Tibial nerve (tissue), 4 donors: Measurements from ENCODE around the gene GSE1. TPM values are rescaled to one million over a fixed set of nuclear protein-coding genes. Genes with fewer than 3 reads are reported as not detected.

Experiments used
- DNase-seq, 2 donors: peaks; one replicate each; pipeline ENCODE4 v3.0.0-alpha.2; 2019; ENCODE audit warnings: low spot score in 2 of 2
- H3K27ac ChIP-seq, 4 donors: fragments of 200-600 bp; sonication (generic) in 3 of 4; one replicate each; pipeline ENCODE4 v1.5.1; 2017 to 2019; ENCODE audit warnings: mild to moderate bottlenecking in 1 of 4
- H3K27me3 ChIP-seq, 2 donors: fragments of 200-600 bp; sonication (generic) in 1 of 2; one replicate each; pipeline versions ENCODE4 v1.5.1 to v1.6.0; 2017 to 2019
- H3K36me3 ChIP-seq, 3 donors: fragments of 200-600 bp; sonication (generic); one replicate each; pipeline ENCODE4 v1.5.1; 2018 to 2019
- H3K4me1 ChIP-seq, 4 donors: fragments of 200-600 bp; sonication (generic) in 3 of 4; one replicate each; pipeline ENCODE4 v1.5.1; 2017 to 2019
- H3K4me3 ChIP-seq, 4 donors: fragments of 200-600 bp; sonication (generic) in 3 of 4; one replicate each; pipeline ENCODE4 v1.5.1; 2017 to 2019; ENCODE audit warnings: mild to moderate bottlenecking in 1 of 4, moderate library complexity in 1 of 4
- H3K9me3 ChIP-seq, 4 donors: fragments of 200-600 bp; sonication (generic) in 3 of 4; one replicate each; pipeline ENCODE4 v1.5.1; 2017 to 2019
- EP300 ChIP-seq, 2 donors: sonication (generic); formaldehyde crosslinking; IDR thresholded peaks; one replicate each; pipeline ENCODE4 v1.6.1; 2017; ENCODE audit warnings: antibody characterized with exemption in 2 of 2, mild to moderate bottlenecking in 1 of 2
- POLR2A ChIP-seq, 2 donors: fragments of 450-650 bp; IDR thresholded peaks; one replicate each; pipeline ENCODE4 v1.6.1; 2017; ENCODE audit warnings: antibody characterized with exemption in 2 of 2, mild to moderate bottlenecking in 2 of 2, moderate library complexity in 2 of 2
- WGBS, 2 donors: methylation state at CpG; one replicate each; pipeline ENCODE4 v1.1.5; 2018; 5-methylcytosine and 5-hydroxymethylcytosine counted together
- total RNA-seq, 4 donors: library from RNA; depleted of rRNA; stranded (reverse); fragments of >200 nt; gene quantifications; one replicate each; pipeline ENCODE4 v1.1.0, GENCODE V29; 2016
- TF ChIP-seq, protein P1 (sequence below), 5 experiments: fragments of 200-600 bp in 3 of 5; fragments of 450-650 bp in 2 of 5; sonication (generic) in 3 of 5; IDR thresholded peaks; one replicate each; pipeline ENCODE4 v1.5.1; 2016 to 2019; ENCODE audit warnings: antibody characterized with exemption in 5 of 5, mild to moderate bottlenecking in 3 of 5, moderate library complexity in 2 of 5

Gene GSE1
- total RNA-seq, 4 donors from 2014 or later: 65.1 to 147 (median 83.5) TPM

DNA sequence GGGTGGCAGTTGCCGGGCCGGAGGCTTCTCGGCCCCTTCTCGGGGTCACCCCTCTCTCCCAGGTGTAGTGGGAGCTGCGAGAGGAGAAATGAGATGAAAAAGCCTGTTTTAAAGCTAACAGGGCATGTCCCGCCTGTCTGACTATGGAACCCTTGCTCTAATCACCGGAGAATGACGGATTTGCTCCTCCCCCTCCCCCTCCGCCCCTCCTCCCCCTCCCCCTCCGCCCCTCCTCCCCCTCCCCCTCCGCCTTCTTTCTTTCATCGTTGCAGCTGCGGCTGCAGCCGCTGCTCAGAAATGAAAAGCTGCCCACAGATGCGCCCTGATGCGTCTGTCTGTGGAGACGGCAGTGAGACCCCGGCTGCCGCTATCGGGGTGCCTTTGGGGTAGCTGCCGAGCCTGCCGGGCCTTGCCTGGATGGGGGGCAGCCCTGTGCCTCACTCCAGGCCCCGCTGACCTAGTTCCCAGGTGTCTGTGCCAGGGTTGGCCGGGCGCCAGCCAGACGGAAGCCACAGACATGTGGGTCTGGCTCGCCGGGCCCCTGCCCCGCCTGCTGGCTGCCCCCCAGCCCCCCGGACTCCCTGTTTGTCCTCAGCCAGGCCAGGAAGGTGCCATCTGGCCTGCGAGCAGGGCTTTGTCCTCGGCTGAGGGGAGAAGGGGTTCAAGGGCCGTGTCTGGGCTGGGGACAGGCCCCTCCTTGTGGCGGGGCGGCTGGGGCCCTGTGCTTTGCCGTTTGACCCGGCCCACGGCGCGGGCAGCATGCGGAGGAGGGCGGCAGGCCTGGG, 37.9 kb downstream of the GSE1 start:
- Histone ChIP-seq H3K4me1 (peaks cover 0 to 40% (median 24%) of the 10 kb centered on the region in 4 donors), H3K4me3 (no peak overlapping the region), H3K36me3 (peaks cover 0 to 47% (median 2%) of the 10 kb centered on the region in 3 donors), H3K27ac (peak overlapping the region in 3 of 4 donors; percentile 42 to 75 (median 57)), H3K27me3 (no peaks in the 10 kb centered on the region), H3K9me3 (no peaks in the 10 kb centered on the region)
- 34 to 36% methylated on average over 29 to 34 of the region's 42 CpGs for WGBS, 2 donors
- TF ChIP-seq POLR2A (IDR thresholded peaks at IDR 0.05) (no peak), EP300 (IDR thresholded peaks at IDR 0.05) (no peak)
- TF ChIP-seq, protein P1, sequence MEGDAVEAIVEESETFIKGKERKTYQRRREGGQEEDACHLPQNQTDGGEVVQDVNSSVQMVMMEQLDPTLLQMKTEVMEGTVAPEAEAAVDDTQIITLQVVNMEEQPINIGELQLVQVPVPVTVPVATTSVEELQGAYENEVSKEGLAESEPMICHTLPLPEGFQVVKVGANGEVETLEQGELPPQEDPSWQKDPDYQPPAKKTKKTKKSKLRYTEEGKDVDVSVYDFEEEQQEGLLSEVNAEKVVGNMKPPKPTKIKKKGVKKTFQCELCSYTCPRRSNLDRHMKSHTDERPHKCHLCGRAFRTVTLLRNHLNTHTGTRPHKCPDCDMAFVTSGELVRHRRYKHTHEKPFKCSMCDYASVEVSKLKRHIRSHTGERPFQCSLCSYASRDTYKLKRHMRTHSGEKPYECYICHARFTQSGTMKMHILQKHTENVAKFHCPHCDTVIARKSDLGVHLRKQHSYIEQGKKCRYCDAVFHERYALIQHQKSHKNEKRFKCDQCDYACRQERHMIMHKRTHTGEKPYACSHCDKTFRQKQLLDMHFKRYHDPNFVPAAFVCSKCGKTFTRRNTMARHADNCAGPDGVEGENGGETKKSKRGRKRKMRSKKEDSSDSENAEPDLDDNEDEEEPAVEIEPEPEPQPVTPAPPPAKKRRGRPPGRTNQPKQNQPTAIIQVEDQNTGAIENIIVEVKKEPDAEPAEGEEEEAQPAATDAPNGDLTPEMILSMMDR (IDR thresholded peaks at IDR 0.05): no peak
- no peak for DNase-seq

DNA sequence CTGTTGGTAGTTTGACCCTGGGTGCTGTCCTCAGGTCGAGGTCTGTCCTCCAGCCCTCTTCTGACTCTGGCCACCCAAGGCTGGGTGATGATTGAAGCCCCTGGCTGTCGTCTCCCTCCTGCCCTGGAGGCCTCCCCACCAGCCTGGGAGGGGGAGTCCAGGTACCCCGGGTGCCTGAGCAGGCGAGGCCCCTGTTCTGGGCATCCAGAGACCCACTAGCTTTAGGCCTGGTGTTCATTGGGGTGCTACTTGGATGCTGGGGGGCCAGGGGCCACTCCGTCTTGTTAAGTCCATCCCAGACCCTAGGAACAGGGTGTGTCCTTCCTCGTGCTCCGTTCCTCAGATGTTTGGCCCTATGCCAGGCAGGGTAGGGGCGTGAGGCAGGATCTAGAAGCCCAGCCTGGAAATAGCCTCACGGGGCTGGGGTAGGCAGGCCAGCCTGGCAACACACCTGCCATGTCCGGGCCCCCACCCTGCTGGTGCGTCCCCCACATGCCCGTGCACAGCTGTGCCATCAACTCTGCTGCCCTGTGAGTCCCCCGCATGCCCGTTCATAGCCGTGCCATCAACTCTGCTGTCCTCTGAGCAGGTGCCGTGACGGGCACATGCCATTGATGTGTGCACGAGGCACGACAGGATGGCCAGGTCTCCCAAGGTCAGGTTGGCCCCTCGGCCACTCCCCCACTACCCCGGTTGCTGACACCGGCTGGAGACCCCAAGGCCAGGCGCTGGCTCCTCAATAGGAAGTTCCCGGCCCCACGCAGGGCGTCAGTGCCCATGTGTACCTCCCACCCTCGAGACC, 38.7 kb downstream of the GSE1 start:
- H3K4me3 ChIP-seq: no peak overlapping the region
- peak overlapping the region in 3 of 4 donors; percentile 42 to 88 (median 57) for H3K27ac ChIP-seq
- no peaks in the 10 kb centered on the region for H3K9me3 ChIP-seq
- peaks cover 0 to 55% (median 8%) of the 10 kb centered on the region in 3 donors for H3K36me3 ChIP-seq
- DNase-seq: no peak
- TF ChIP-seq EP300 (IDR thresholded peaks at IDR 0.05) (no peak), POLR2A (IDR thresholded peaks at IDR 0.05) (no peak)
- TF ChIP-seq, protein P1 (IDR thresholded peaks at IDR 0.05): no peak
- 27 to 63% methylated on average over 3 to 23 of the region's 27 CpGs for WGBS, 2 donors
- peaks cover 0 to 40% (median 24%) of the 10 kb centered on the region in 4 donors for H3K4me1 ChIP-seq
- H3K27me3 ChIP-seq: no peaks in the 10 kb centered on the region

DNA sequence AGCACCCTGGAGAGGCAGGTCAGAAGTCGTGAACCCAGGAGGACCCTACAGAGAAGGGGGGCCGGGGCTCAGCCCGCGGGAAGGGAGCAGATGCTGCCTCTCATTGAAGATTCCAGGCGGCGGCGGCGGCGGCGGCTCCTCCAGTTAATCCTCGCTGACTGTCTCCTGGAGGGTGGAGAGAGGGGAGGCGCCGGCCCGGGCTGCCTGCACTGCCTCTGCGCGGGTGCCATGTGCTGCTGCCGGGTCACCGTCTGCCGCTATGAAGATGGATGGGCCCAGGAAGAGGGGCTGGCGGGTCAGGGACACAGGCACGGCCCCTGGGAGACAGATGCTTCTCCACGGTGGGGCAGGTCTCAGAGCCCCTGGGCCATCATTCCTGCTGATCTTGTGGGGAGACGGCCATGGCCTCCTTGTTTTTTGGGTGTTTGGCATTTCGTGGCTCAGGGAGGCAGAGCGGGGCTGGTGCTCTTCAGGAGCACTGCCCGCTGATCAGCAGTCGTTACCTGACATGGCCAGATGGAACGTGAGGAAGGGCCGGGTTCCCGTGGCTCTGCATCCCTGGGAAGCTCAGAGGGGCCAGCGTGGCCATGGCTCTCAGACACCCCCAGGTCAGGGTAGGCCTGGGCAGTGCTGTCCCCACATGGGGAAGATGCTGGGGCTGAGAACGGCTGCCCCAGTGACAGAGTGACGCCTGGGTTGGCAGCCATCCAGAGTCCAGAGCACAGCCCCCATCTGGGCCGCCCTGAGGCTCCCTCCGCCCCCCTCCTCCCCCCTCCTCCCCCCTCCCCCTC, 39.5 kb downstream of the GSE1 start:
- Histone ChIP-seq H3K4me1 (peaks cover 0 to 40% (median 24%) of the 10 kb centered on the region in 4 donors), H3K36me3 (peaks cover 0 to 63% (median 8%) of the 10 kb centered on the region in 3 donors), H3K4me3 (no peak overlapping the region), H3K27ac (peak overlapping the region in 3 of 4 donors; percentile 40 to 88 (median 57)), H3K27me3 (no peaks in the 10 kb centered on the region), H3K9me3 (no peaks in the 10 kb centered on the region)
- 48 to 59% methylated on average over 14 to 33 of the region's 35 CpGs for WGBS, 2 donors
- no peak for TF ChIP-seq POLR2A (IDR thresholded peaks at IDR 0.05)
- no peak for TF ChIP-seq EP300 (IDR thresholded peaks at IDR 0.05)
- TF ChIP-seq, protein P1 (IDR thresholded peaks at IDR 0.05): no peak
- peak in 1 of 2 donors; percentile 30 for DNase-seq

DNA sequence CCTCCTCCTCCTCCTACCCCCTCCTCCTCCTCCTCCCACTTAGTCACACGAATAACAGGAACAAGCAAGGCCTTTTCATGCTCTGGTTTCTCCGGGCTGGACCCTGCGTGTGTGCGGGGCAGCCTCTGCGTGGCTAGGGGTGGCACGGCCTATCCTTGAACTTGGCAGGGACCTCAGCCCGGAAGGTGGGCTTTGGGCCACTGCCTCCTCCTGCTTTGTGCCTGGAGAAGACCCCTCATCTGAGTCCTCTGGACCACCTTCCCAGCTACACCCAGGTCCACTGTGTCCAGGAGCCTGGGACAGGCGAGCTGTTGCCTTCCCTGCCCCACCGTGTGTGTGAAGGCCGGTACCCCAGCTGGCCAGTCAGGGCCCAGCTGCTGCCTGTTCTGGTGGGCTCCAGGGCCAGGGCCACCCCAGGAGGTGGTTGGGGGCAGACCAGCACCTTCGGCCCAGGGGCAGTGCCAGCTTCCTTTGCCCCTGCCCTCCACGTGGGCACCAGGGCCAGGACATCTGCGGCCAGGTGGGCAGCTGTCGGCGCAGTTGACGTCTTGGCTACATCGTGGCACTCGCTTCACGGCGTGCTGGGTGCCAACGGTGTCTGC, 40.3 kb downstream of the GSE1 start:
- Histone ChIP-seq H3K9me3 (no peaks in the 10 kb centered on the region), H3K4me3 (no peak overlapping the region), H3K27ac (peak overlapping the region; percentile 47 to 84 (median 71)), H3K36me3 (peaks cover 0 to 68% (median 12%) of the 10 kb centered on the region in 3 donors), H3K27me3 (no peaks in the 10 kb centered on the region), H3K4me1 (peaks cover 0 to 40% (median 24%) of the 10 kb centered on the region in 4 donors)
- 81 to 85% methylated on average over 11 to 15 of the region's 21 CpGs for WGBS, 2 donors
- no peak for TF ChIP-seq POLR2A (IDR thresholded peaks at IDR 0.05)
- no peak for TF ChIP-seq EP300 (IDR thresholded peaks at IDR 0.05)
- TF ChIP-seq, protein P1 (IDR thresholded peaks at IDR 0.05): no peak
- DNase-seq: no peak
